Heart left ventricle (tissue), 16 donors: ENCODE data around the gene RAB20. TPM values are rescaled to one million over a fixed set of nuclear protein-coding genes. Genes with fewer than 3 reads are reported as not detected.

Source experiments
- ATAC-seq, 4 donors: fragments of 200-7000 bp; cut with Tn5 transposase; one replicate each; pipeline ENCODE4 v1.9.1; 2020 to 2022; ENCODE audit warnings: moderate library complexity in 4 of 4, mild to moderate bottlenecking in 3 of 4, moderate number of reproducible peaks in 1 of 4
- DNase-seq, 5 donors: peaks; one replicate each; pipeline ENCODE4 v3.0.0-alpha.2; 2020
- H3K27ac ChIP-seq, 12 donors: fragments of 200-600 bp; sonication (generic) in 4 of 12; one replicate each; pipeline versions ENCODE4 v1.5.0 to v1.8.0; 2016 to 2022; ENCODE audit warnings: mild to moderate bottlenecking in 2 of 12
- H3K27me3 ChIP-seq, 9 donors: fragments of 200-600 bp; sonication (generic) in 2 of 9; one replicate each; pipeline versions ENCODE4 v1.5.1 to v1.8.0; 2016 to 2022; ENCODE audit warnings: mild to moderate bottlenecking in 3 of 9
- H3K36me3 ChIP-seq, 9 donors: fragments of 200-600 bp; sonication (generic) in 2 of 9; one replicate each; pipeline versions ENCODE4 v1.5.0 to v1.8.0; 2018 to 2022; ENCODE audit warnings: mild to moderate bottlenecking in 2 of 9
- H3K4me1 ChIP-seq, 12 donors: fragments of 200-600 bp; sonication (generic) in 4 of 12; one replicate each; pipeline versions ENCODE4 v1.5.0 to v1.8.0; 2016 to 2022; ENCODE audit warnings: mild to moderate bottlenecking in 3 of 12
- H3K4me3 ChIP-seq, 12 donors: fragments of 200-600 bp; sonication (generic) in 4 of 12; one replicate each; pipeline versions ENCODE4 v1.5.0 to v1.8.0; 2017 to 2022; ENCODE audit warnings: mild to moderate bottlenecking in 9 of 12, moderate library complexity in 4 of 12
- H3K9me3 ChIP-seq, 12 donors: fragments of 200-600 bp; sonication (generic) in 4 of 12; one replicate each; pipeline versions ENCODE4 v1.5.0 to v1.8.0; 2016 to 2022; ENCODE audit warnings: mild to moderate bottlenecking in 1 of 12
- CTCF ChIP-seq, 12 donors: fragments of 200-600 bp; sonication (generic) in 4 of 12; IDR thresholded peaks; one replicate each; pipeline versions ENCODE4 v1.5.0 to v1.8.0; 2018 to 2022; ENCODE audit warnings: antibody characterized with exemption in 12 of 12, mild to moderate bottlenecking in 5 of 12
- POLR2A ChIP-seq, 2 donors: fragments of 450-650 bp; IDR thresholded peaks; one replicate each; pipeline ENCODE4 v1.6.1; 2017; ENCODE audit warnings: antibody characterized with exemption in 2 of 2, mild to moderate bottlenecking in 2 of 2, moderate library complexity in 2 of 2
- WGBS, 4 donors: extraction: QIAGEN DNeasy Blood & Tissue Kit in 2 of 4; methylation state at CpG; one replicate each; pipeline versions ENCODE4 v1.1.5 to v1.1.7; 2013 to 2018; 5-methylcytosine and 5-hydroxymethylcytosine counted together
- intact Hi-C, 10 donors: fragments of 100-400 bp; cut with DNase I; formaldehyde crosslinking; loops; one replicate each; pipeline versions ENCODE4 v1.11.1 to v1.14.2; 2022
- polyA plus RNA-seq, 2 donors: library from polyadenylated mRNA; stranded (reverse); fragments of 200-250 nt; gene quantifications; one replicate each; pipeline ENCODE4 v1.2.3, GENCODE V29; 2013
- total RNA-seq, 9 donors: library from RNA; depleted of rRNA in 2 of 9; stranded (reverse); fragments of >200 nt in 2 of 9; fragmentation: NEBNext Ultra II Directional in 3 of 9; extraction: Animal tissue kit (Norgen Biotek cat#: 25700) in 3 of 9; gene quantifications; one replicate each; pipeline versions ENCODE4 v1.1.0 to v1.2.4, GENCODE V29; 2016 to 2023
- donor health status: ischemic (EF 13 %, LVEDD 7.1; RV severe dilation, severe dysfunction).
- donor health status: healthy with polysubstance abuse.
- donor health status: DM: no; HTN: yes; CAD: no.
- donor health status: DM: no; HTN: no; CAD: no.
- donor health status: ischemic (EF 25% LVEDD 6.9; RV normal size, moderate dysfunction).
- donor health status: ischemic (EF 25% LVEDD 5.7; RV mildly dilated, moderate dysfunction).
- donor health status: healthy.
- donor health status: DM: yes; HTN: yes; CAD: no.
- donor health status: ischemic (EF 35%, LVEDD 5.7; RV mildly dilated, moderate dysfunction).
- donor health status: nonischemic (EF 11% LVEDD 7.7; RV severe dilation, severe dysfunction).
- donor health status: DM: yes; HTN: yes; CAD: no.
- donor health status: PGD.
- donor health status: ischemic (EF 29% LVEDD 5.4; RV normal size, mild dysfunction).
- donor health status: nonischemic (EF 23%, LVEDD 6.1; RV moderate dilation, normal function).

RAB20 gene
- total and polyA plus RNA-seq, 11 donors, result 5.5 to 30.2 (median 13.7) TPM

- Histone ChIP-seq H3K27me3 (no peaks in the 10 kb centered on the region), H3K4me3 (peak overlapping the region in 3 of 12 donors; percentile 70 to 81 (median 71)), H3K4me1 (peaks cover 0 to 39% (median 19%) of the 10 kb centered on the region in 12 donors), H3K36me3 (peaks cover 0 to 3% (median 0%) of the 10 kb centered on the region in 9 donors), H3K9me3 (no peaks in the 10 kb centered on the region), H3K27ac (no peak overlapping the region)
- DNase-seq (no peak), ATAC-seq (no peak)
- 93 to 96% (median 95%) methylated on average over 9 of the region's 9 CpGs for WGBS, 4 donors
- intact Hi-C loops, result loop anchor here in 8 of 10 donors (5.0 to 10.0 kb wide), 6 partner anchors 49 to 331 kb away; no protein-coding TSS in a partner anchor
- TF ChIP-seq CTCF (IDR thresholded peaks at IDR 0.05) (no peak), POLR2A (IDR thresholded peaks at IDR 0.05) (no peak)
Observed at GRCh38 chr13:110563463-110563774, 1.9 kb upstream of the RAB20 start.

GRCh38 chr13:110562696-110563462, 1.4 kb upstream of the RAB20 start:
- 89 to 92% (median 91%) methylated on average over 17 of the region's 17 CpGs for WGBS, 4 donors
- no peak for ATAC-seq
- no peak for DNase-seq
- peaks cover 0 to 3% (median 0%) of the 10 kb centered on the region in 9 donors for H3K36me3 ChIP-seq
- H3K9me3 ChIP-seq, result no peaks in the 10 kb centered on the region
- H3K4me1 ChIP-seq, result peaks cover 0 to 40% (median 19%) of the 10 kb centered on the region in 12 donors
- H3K27ac ChIP-seq, result peak overlapping the region in 7 of 12 donors; percentile 83 to 97 (median 94)
- TF ChIP-seq POLR2A (IDR thresholded peaks at IDR 0.05) (no peak), CTCF (IDR thresholded peaks at IDR 0.05) (no peak)
- intact Hi-C loops, result loop anchor here in 8 of 10 donors (5.0 to 10.0 kb wide), 6 partner anchors 48 to 331 kb away; no protein-coding TSS in a partner anchor
- no peaks in the 10 kb centered on the region for H3K27me3 ChIP-seq
- H3K4me3 ChIP-seq, result peak overlapping the region; percentile 68 to 96 (median 82)

- H3K27ac ChIP-seq, result peak overlapping the region; percentile 83 to 97 (median 94)
- H3K4me3 ChIP-seq, result peak overlapping the region; percentile 68 to 96 (median 82)
- no peak for TF ChIP-seq CTCF (IDR thresholded peaks at IDR 0.05)
- no peak for TF ChIP-seq POLR2A (IDR thresholded peaks at IDR 0.05)
- 13 to 19% (median 16%) methylated on average over 24 of the region's 24 CpGs for WGBS, 4 donors
- H3K27me3 ChIP-seq, result no peaks in the 10 kb centered on the region
- DNase-seq, result no peak
- ATAC-seq, result peak in 1 of 4 donors; percentile 19
- intact Hi-C loops, result loop anchor here in 8 of 10 donors (5.0 to 10.0 kb wide), 6 partner anchors 47 to 330 kb away; no protein-coding TSS in a partner anchor
- peaks cover 0 to 40% (median 19%) of the 10 kb centered on the region in 12 donors for H3K4me1 ChIP-seq
- H3K36me3 ChIP-seq, result peaks cover 0 to 9% (median 0%) of the 10 kb centered on the region in 9 donors
- peaks cover 0 to 3% (median 0%) of the 10 kb centered on the region in 12 donors for H3K9me3 ChIP-seq
Observed at GRCh38 chr13:110562036-110562597, 595 bp upstream of the RAB20 start.
